T-helper 17 cell (primary cell): ENCODE results near the gene CEP43. TPM values are rescaled to one million over a fixed set of nuclear protein-coding genes. Genes with fewer than 3 reads are reported as not detected.
"Not testable (repeated sequence)": the region's sequence is repeated elsewhere in the genome, so short reads cannot be mapped to it uniquely, and the experiment has no call there.

Experiments used
- ATAC-seq: fragments of 150-1000 bp; cut with Tn5 transposase; 2 replicates; pipeline ENCODE4 v1.10.0; 2021; ENCODE audit warnings: mild to moderate bottlenecking, moderate library complexity
- DNase-seq, 3 donors: peaks; one replicate each; pipeline versions ENCODE4 v3.0.0 to v3.0.0-alpha.2; 2020 to 2021
- H3K9me3 ChIP-seq: one replicate; pipeline ENCODE4 v1.7.0; 2013; ENCODE audit warnings: low read length, mild to moderate bottlenecking; ENCODE audit not compliant: control insufficient read depth, poor library complexity, severe bottlenecking
- H3K27ac Mint-ChIP-seq: one replicate; pipeline ENCODE4 v1.8.0; 2022; ENCODE audit warnings: mild to moderate bottlenecking, moderate library complexity, mixed read lengths
- H3K27me3 Mint-ChIP-seq: one replicate; pipeline ENCODE4 v1.8.0; 2022; ENCODE audit warnings: mixed read lengths
- H3K36me3 Mint-ChIP-seq: one replicate; pipeline ENCODE4 v1.8.0; 2022; ENCODE audit warnings: low read depth, mixed read lengths
- H3K4me1 Mint-ChIP-seq: one replicate; pipeline ENCODE4 v1.8.0; 2022; ENCODE audit warnings: mild to moderate bottlenecking, mixed read lengths
- H3K4me3 Mint-ChIP-seq: one replicate; pipeline ENCODE4 v1.8.0; 2022; ENCODE audit warnings: mild to moderate bottlenecking, moderate library complexity, mixed read lengths
- total RNA-seq, 4 donors: library from RNA in 2 of 4; stranded (reverse) in 2 of 4; gene quantifications; one replicate each; pipeline ENCODE4 v1.2.3 and lab custom pipeline; 2022 to 2026

Gene CEP43, protein sequence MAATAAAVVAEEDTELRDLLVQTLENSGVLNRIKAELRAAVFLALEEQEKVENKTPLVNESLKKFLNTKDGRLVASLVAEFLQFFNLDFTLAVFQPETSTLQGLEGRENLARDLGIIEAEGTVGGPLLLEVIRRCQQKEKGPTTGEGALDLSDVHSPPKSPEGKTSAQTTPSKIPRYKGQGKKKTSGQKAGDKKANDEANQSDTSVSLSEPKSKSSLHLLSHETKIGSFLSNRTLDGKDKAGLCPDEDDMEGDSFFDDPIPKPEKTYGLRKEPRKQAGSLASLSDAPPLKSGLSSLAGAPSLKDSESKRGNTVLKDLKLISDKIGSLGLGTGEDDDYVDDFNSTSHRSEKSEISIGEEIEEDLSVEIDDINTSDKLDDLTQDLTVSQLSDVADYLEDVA
- 10 to 100 TPM; 19.8 to 24.0 TPM for total RNA-seq
- total RNA-seq (lab: John Stamatoyannopoulos, UW) = 27.3 to 30.7 reads per million in 2 donors

DNA sequence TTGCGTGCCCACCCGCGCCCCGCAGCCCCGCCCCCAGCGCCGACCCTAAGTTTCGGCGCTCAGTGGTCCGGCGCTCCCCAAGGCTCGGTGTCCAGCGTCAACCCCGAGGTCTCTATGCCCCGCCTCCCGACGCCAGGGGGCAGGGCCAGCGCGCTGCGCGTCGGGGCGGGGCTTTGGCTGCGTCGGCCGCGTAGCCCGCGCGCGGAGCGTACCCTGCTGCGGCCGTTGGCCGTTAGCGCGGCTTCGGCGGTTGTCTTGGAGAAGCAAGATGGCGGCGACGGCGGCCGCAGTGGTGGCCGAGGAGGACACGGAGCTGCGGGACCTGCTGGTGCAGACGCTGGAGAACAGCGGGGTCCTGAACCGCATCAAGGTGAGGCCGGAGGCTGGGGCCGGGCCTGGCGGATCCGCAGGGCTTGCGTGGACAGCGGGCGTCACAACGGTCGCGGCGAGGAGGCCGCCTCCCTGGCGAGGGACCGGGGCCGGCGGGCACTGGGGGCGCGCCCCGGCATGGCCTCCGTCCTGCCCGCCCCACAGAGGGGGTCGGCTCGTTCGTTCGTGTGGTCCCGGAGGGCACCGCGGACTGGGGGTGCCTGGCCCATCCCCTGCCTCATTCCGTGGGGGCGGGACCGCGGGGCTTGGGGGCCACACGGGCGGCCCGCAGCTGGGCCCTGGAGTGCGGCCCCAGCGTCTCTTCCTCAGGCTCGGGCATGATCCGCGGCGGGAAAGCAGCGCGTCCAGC lies at the start of gene CEP43:
TSS of gene CEP43 (plus strand) at position 253 of the 739 bp plus-strand sequence. CDS start at position 269, 16 bp downstream.
- H3K9me3 ChIP-seq = no peaks in the 10 kb centered on the region
- Mint-ChIP-seq H3K27ac (peak within 1 kb of the TSS; percentile 90), H3K36me3 (peaks cover 5% of the 10 kb centered on the region), H3K4me1 (peaks cover 33% of the 10 kb centered on the region), H3K4me3 (peak within 1 kb of the TSS; percentile 90), H3K27me3 (no peaks in the 10 kb centered on the region)
- peak; percentile 92 for ATAC-seq
- peak; percentile 72 to 87 (median 83) for DNase-seq

DNA sequence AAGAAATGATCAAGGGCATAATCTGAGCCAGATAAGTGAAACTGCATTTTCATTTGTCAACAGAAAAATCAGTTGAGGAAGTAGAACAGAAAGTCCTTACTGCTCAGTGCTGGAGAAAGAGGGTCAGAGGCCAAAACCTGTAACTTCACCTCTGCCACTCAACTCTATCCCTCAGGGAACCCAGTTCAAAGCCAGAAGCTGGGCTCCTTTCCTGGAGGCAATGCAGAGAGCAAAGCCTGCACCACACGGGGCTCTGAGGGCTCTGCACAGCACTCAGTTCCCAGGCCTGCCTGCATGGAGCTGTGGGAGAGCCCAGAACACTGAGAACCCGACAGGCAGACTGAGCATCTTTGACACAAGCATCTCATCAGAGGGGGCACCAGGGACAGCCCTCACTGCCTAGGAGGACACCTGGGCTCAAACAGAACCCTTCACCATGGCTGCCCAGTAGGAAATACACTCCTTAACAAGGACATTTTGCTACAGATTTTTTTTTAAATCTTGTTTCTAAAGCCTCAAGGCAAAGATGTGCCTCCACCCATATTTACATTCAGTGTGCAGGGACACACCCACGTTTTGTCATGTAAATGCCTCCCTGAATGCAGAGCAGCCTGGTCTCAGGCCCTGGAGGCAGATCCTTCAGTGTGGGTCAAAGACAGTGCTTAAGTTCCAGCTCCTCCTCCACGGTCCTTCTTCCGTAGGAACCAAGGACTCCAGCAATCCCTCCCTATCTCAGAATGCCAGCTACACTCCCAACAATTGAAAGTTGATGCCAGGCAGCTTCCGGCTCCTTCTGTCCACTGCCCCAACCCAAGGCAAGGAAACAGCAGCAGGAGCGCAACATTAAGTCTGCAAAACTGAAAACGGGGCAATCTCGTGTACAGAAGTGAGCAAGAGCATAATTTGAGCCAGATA lies 49.4 kb upstream of the CEP43 start:
- DNase-seq = no peak
- Mint-ChIP-seq H3K4me1 (peaks cover 49% of the 10 kb centered on the region), H3K27me3 (no peaks in the 10 kb centered on the region), H3K27ac (peak overlapping the region; percentile 100), H3K36me3 (peaks cover 8% of the 10 kb centered on the region), H3K4me3 (peak overlapping the region; percentile 94)
- no peaks in the 10 kb centered on the region for H3K9me3 ChIP-seq
- ATAC-seq = peak; percentile 11

DNA sequence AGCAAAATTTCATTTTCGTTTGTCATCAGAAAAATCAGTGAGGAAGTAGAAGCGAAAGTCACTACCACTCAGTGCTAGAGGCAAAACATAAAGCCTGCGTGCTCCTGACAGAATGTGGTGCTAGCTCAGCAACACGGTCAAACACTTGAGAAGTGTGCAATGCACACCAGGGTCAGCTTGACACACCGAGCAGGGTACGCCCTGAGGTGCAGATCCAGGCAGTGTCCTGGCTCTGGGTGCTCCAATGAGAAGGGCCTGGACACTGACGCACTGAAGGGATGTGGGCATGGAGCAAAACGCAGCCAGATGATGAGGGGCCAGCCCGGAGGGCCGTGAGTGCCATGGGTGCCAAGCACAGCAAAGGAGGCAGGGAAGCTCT lies 48.8 kb upstream of the CEP43 start:
- peak; percentile 27 for ATAC-seq
- Mint-ChIP-seq H3K36me3 (peaks cover 5% of the 10 kb centered on the region), H3K27me3 (no peaks in the 10 kb centered on the region), H3K4me1 (peaks cover 49% of the 10 kb centered on the region), H3K4me3 (peak overlapping the region; percentile 94), H3K27ac (peak overlapping the region; percentile 100)
- no peaks in the 10 kb centered on the region for H3K9me3 ChIP-seq
- no peak for DNase-seq

DNA sequence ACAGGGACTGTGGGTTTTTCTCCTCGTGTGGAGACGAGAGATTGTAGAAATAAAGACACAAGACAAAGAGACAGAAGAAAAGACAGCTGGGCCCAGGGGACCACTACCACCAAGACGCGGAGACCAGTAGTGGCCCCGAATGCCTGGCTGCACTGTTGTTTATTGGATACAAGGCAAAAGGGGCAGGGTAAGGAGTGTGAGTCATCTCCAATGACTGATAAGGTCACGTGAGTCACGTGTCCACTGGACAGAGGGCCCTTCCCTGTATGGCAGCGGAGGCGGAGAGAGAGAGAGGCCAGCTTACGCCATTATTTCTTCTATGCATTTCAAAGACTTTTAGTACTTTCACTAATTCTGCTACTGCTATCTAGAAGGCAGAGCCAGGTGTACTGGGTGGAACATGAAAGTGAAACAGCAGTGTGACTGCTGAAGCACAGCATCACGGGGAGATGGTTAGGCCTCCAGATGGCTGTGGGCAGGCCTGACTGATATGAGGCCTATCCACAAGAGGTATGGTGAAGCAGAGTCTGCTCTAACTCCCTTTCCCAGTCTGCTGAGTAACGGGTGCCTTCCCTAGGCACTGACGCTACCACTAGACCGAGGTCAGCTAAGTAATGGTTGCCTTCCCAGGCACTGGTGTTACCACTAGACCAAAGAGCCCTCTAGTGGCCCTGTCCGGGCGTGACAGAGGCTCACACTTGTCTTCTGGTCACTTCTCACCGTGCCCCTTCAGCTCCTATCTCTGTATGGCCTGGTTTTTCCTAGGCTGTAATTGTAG lies 48.1 kb upstream of the CEP43 start:
- H3K27me3 Mint-ChIP-seq, H3K9me3 ChIP-seq, H3K36me3 Mint-ChIP-seq: not testable (repeated sequence)
- peak; percentile 37 to 57 (median 51) for DNase-seq
- ATAC-seq = peak; percentile 71
- Mint-ChIP-seq H3K4me1 (peaks cover 51% of the 10 kb centered on the region), H3K27ac (peak overlapping the region; percentile 100), H3K4me3 (peak overlapping the region; percentile 94)

- Mint-ChIP-seq H3K36me3 (peaks cover 5% of the 10 kb centered on the region), H3K4me1 (peaks cover 51% of the 10 kb centered on the region), H3K4me3 (peak overlapping the region; percentile 94)
These were observed 47.5 kb upstream of the CEP43 start for GRCh38 chr6:166951670-166952060.

DNA sequence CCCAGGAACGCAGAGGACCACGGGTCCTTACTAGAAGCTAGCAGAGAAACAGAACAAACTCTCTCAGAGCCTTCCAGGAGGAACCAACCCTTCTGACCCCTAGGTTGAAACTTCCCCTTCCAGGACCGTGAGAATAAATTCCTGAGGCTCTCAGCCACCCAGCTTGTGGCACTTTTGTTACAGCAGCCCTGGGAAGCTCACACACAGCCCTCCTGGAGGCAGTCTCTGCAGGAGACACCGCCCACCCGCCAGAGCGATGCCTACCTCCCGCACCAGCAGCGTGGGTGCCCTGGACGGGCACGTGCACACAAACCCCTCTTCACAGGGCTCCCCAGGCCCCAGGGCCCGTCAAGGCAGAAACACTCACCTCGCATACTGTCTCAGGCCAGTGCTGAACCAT lies 47.1 kb upstream of the CEP43 start:
- Mint-ChIP-seq H3K4me1 (peaks cover 53% of the 10 kb centered on the region), H3K27ac (peak overlapping the region; percentile 100), H3K4me3 (peak overlapping the region; percentile 96), H3K36me3 (peaks cover 5% of the 10 kb centered on the region), H3K27me3 (no peaks in the 10 kb centered on the region)
- H3K9me3 ChIP-seq = no peaks in the 10 kb centered on the region
- ATAC-seq = no peak
- no peak for DNase-seq

More at GRCh38 chr6:166951670-166952060, 47.5 kb upstream of the CEP43 start:
- H3K9me3 ChIP-seq = no peaks in the 10 kb centered on the region
- no peak for ATAC-seq
- Mint-ChIP-seq H3K27ac (peak overlapping the region; percentile 100), H3K27me3 (no peaks in the 10 kb centered on the region)
- no peak for DNase-seq

DNA sequence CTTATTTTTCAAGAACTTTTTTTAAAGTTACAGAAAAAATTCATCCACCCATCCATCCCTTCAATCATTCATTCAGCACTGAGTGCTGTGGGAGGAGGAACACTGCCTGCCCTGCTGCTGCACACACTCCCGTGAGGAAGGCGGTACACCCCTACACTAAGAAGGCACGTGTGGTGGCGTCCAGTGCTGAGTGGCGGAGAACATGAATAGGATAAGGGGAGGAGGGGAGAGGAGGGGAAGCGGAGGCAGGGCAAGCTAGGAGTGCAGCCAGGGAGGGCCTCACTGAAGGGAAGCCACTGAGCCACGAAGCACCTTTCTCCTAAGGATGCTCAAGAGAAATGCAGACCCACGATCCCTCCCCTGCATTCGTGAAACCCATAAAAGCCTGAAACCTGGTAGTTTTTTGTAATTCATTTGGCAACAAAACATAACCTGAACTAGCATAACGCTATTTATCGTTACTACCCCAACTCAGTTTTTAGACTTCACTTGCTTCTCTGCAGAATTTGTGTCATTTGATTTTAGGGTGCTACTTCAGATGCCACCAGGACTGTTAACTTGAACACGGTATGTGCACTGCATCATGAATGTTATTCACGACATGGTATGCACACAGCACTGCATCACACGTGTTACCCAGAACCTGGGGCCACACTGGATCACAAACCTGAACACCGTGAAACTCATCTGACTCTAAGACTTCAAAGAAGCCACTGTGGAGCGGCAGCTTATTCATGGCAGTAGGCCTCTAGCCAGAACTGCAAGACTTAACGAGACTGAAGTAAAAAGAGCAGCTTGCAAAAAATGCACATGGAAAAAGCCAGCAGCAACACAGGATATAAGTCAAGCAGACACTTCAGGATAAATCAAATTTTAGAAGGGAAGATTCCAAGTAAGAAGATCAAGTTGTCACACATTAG lies 46.4 kb upstream of the CEP43 start:
- DNase-seq (no peak), ATAC-seq (peak; percentile 8)
- Mint-ChIP-seq H3K27ac (peak overlapping the region; percentile 100), H3K36me3 (peaks cover 5% of the 10 kb centered on the region), H3K4me1 (peaks cover 57% of the 10 kb centered on the region), H3K4me3 (peak overlapping the region; percentile 96), H3K27me3 (no peaks in the 10 kb centered on the region)
- H3K9me3 ChIP-seq = no peaks in the 10 kb centered on the region

- H3K4me1 Mint-ChIP-seq = peaks cover 71% of the 10 kb centered on the region
- H3K27ac Mint-ChIP-seq = peak overlapping the region; percentile 100
- H3K36me3 Mint-ChIP-seq = peaks cover 5% of the 10 kb centered on the region
These were observed 45.0 kb upstream of the CEP43 start for GRCh38 chr6:166954118-166954713.

GRCh38 chr6:166955121-166955864 lies 43.9 kb upstream of the CEP43 start:
- H3K27me3 Mint-ChIP-seq = no peaks in the 10 kb centered on the region
- peaks cover 77% of the 10 kb centered on the region for H3K4me1 Mint-ChIP-seq
- peak overlapping the region; percentile 100 for H3K27ac Mint-ChIP-seq
- peaks cover 4% of the 10 kb centered on the region for H3K36me3 Mint-ChIP-seq
- no peak for DNase-seq
- H3K4me3 Mint-ChIP-seq = peak overlapping the region; percentile 96
- no peak for ATAC-seq
- no peaks in the 10 kb centered on the region for H3K9me3 ChIP-seq

More at GRCh38 chr6:166954118-166954713, 45.0 kb upstream of the CEP43 start:
- Mint-ChIP-seq H3K27me3 (no peaks in the 10 kb centered on the region), H3K4me3 (peak overlapping the region; percentile 96)
- DNase-seq (no peak), ATAC-seq (no peak)
- H3K9me3 ChIP-seq = no peaks in the 10 kb centered on the region

DNA sequence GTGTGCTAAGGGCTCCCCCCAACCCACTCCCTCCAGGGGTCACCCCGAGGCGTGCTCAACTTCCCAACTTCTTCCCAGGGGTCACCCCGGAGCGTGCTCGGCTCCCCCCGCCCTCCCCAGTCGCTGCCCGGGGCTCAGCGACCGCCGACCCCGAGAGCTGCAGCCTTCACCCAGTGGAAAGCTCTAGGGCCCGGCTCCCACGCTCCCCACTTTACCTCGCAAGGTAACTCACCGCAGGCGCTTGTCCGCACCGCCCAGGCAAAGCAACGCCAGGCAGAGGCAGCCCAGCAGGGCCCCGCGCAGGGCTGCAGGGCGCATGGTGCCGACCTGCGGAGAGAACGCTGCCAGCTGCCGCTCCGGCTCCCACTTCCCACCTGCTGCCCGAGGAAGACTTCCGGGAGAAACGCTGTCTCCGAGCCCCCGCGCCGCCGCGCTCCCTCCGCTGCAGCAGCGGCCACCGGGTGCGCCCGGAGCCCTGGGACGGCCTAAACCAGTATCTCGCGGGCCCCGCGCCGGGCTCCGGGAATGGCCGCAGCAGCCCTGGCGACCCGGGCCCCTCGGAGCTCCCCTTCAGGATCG lies 43.2 kb upstream of the CEP43 start:
- Mint-ChIP-seq H3K27ac (peak overlapping the region; percentile 100), H3K36me3 (no peaks in the 10 kb centered on the region), H3K4me1 (peaks cover 74% of the 10 kb centered on the region), H3K27me3 (no peaks in the 10 kb centered on the region), H3K4me3 (peak overlapping the region; percentile 96)
- H3K9me3 ChIP-seq = no peaks in the 10 kb centered on the region
- ATAC-seq = peak; percentile 22
- DNase-seq = no peak
